SK-N-SH (cell line): ENCODE results near the gene TNFRSF19.

ENCODE experiments used
- CTCF ChIP-seq: fragments of 200-600 bp; sonication (generic); IDR thresholded peaks from 2 replicates; pipeline ENCODE4 v1.6.1; 2017; ENCODE audit warnings: antibody characterized with exemption, mild to moderate bottlenecking, moderate library complexity
- MXI1 ChIP-seq: IDR thresholded peaks from 2 replicates; pipeline ENCODE4 v1.6.1; 2012; ENCODE audit warnings: mild to moderate bottlenecking, low read depth, low read length, improper control_type of control experiment
- RAD21 ChIP-seq: IDR thresholded peaks from 2 replicates; pipeline ENCODE4 v1.6.1; 2012; ENCODE audit warnings: mild to moderate bottlenecking, low read length

- TF ChIP-seq CTCF (no peak), RAD21 (no peak), MXI1 (no peak)
Measured at GRCh38 chr13:23571431-23571830, 1.2 kb downstream of the TNFRSF19 start.
